GM12891 (cell line): ENCODE measurements around the gene RHBDD1.

Source experiments
- PAX5 ChIP-seq: IDR thresholded peaks from 2 replicates; pipeline ENCODE4 v1.6.1; 2011; ENCODE audit warnings: low read length, moderate library complexity, mild to moderate bottlenecking; ENCODE audit not compliant: insufficient read depth, severe bottlenecking
- POLR2A ChIP-seq: IDR thresholded peaks from 2 replicates; pipeline ENCODE4 v1.6.1; 2011; ENCODE audit warnings: low read depth, low read length, control low read depth
- POLR2AphosphoS5 ChIP-seq: IDR thresholded peaks from 2 replicates; pipeline ENCODE4 v1.6.1; 2011; ENCODE audit warnings: low read depth, low read length, control low read depth
- POU2F2 ChIP-seq: IDR thresholded peaks from 2 replicates; pipeline ENCODE4 v1.6.1; 2011; ENCODE audit warnings: low read depth, mild to moderate bottlenecking, control low read depth, low read length, moderate library complexity
- SPI1 ChIP-seq: IDR thresholded peaks from 2 replicates; pipeline ENCODE4 v1.6.1; 2011; ENCODE audit warnings: low read depth, low read length, control low read depth
- TAF1 ChIP-seq: IDR thresholded peaks from 2 replicates; pipeline ENCODE4 v1.6.1; 2011; ENCODE audit warnings: low read depth, low read length, control low read depth

GRCh38 chr2:226828191-226828590, 7.7 kb upstream of the RHBDD1 start:
- no peak for TF ChIP-seq POLR2A
- TF ChIP-seq TAF1: no peak
- no peak for TF ChIP-seq POLR2AphosphoS5
- TF ChIP-seq SPI1: no peak
- TF ChIP-seq PAX5: no peak
- TF ChIP-seq POU2F2: no peak
